NCI-H748 treated with DMSO at 0.1 percent for 48 hours (cell line): Measurements from ENCODE around the gene RSPRY1.
A peak's percentile ranks its signal among the peaks of the same experiment; 100 is the strongest.

Source experiments
- DNase-seq: peaks from one replicate; lab custom pipeline; 2025; lab: John Stamatoyannopoulos, UW

The RSPRY1 gene

DNA sequence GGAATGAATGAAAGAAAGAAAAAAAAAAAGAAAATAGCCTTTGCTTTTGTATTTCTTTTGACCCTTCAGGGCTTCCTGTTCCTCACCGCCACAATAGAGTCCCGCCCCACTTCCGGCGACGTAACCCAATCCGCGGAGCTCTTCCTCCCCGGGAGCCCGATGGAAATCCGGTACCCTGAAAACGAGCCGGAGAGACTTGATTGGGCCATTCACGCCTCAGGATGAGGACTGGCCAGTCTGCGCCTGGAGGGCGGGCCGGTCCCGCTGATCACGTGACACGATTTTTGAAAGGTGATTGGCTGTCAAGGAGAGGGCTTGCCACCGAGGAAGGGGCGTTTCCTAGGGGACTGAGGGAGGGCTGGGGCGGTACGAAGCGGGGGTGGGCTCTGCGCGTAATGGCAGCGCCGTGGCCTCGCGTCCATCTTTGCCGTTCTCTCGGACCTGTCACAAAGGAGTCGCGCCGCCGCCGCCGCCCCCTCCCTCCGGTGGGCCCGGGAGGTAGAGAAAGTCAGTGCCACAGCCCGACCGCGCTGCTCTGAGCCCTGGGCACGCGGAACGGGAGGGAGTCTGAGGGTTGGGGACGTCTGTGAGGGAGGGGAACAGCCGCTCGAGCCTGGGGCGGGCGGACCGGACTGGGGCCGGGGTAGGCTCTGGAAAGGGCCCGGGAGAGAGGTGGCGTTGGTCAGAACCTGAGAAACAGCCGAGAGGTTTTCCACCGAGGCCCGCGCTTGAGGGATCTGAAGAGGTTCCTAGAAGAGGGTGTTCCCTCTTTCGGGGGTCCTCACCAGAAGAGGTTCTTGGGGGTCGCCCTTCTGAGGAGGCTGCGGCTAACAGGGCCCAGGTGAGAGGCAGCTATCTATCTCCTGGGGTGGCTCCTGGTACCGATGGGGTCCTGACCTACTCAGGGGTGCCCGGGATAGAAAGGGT is at the start of gene RSPRY1, which contains the start of gene PSME3IP1:
RSPRY1 (plus strand) TSS at position 385 of the 927 bp plus-strand sequence. CDS start 18,330 bp downstream, outside the sequence.
PSME3IP1 (minus strand) TSS at position 95 of the 927 bp plus-strand sequence. CDS start 12,185 bp downstream, outside the sequence.
- peak; percentile 83 for DNase-seq

DNA sequence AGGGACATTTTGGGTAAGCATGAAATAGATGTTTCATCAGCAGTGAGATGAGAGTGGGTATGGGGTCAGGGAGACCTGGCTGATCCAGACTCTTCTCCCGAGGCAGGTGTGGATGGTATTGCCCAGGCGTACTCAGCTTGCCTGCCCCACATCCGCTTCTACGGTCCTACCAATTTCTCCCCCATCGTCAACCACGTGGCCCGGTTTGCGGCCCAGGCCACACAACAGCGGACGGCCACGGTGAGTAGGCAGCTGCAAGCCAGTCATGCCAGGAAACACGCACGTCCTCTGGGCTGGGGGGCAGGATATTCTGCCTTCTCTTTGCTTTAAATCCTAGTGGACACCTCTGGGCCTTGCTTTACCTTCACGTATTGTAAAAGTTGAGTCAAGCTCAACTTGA is 49.1 kb upstream of the RSPRY1 start:
- DNase-seq, result no peak

GRCh38 chr16:57137566-57138273 is 48.4 kb upstream of the RSPRY1 start:
- DNase-seq, result no peak

DNA sequence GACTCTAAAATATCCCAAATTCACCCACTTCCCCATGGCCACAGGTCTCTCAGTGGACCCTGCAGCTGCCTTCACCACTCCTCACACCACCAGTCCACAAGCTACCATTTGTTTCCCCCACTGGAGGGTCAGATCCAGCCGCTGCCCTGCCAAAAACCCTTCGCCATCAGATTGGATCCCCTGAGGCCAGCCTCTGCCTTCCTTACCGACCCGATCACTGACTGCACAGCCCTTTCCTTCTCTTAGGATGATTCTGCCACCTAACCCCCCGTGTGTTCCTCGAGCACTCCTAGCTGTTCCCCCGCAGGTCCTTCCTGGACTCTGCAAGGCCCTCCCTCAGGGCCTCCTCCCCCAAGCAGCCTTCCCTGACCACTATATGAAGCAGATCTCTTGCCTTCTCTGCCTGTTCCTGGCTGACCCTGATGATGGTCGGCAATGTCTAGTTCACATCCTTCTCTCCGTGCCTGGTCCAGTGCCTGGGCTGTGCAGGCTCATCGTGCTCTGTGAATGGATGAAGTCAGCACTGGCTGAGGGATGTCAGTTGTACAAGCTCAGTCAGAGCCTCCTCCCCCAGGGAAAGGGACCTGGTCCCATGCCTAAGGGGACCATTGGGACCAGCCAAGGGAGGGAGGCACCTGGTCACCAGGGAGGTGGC is 47.7 kb upstream of the RSPRY1 start:
- DNase-seq, result no peak

DNA sequence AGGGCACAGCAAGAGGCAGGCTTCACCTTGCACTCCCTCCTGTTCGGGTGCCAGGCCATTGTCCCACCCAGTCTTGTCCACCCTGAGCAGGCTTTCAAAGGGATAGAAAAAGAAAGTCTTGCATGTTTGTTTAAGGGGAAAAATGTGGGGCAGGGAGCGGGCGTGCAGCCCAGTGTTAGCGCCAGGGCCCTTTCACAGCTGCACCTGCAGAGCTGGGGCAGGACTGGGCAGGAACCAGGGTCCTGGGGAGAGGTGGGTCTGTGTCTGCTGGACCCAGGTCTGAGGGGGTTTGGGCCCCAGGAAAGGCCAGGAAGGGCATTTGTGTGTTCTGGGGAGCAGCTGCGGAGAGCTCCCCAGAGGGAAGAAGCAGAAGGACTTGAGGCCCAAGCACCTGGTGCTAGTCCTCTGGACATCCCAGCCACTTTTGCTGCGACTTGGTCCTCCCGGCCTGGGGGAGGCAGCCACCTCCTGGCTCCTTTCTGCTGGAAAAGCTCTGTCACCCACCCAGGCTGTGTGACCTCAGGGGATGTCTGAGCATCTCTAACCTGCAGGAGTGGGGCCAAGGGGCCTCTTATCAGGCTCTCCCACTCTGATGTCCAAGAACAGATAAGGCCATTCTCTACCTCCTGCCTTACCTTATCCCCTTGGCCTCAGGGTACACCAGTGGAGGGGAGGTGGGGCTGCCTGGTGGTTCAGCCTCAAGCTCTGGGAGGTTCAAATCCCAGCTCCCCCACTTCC is 45.0 kb upstream of the RSPRY1 start:
- DNase-seq, result no peak

GRCh38 chr16:57141822-57142631 is 44.1 kb upstream of the RSPRY1 start:
- no peak for DNase-seq

- DNase-seq, result no peak
Measured at GRCh38 chr16:57143149-57143921, 42.8 kb upstream of the RSPRY1 start.

GRCh38 chr16:57144027-57144426 is 42.1 kb upstream of the RSPRY1 start:
- DNase-seq, result no peak

DNA sequence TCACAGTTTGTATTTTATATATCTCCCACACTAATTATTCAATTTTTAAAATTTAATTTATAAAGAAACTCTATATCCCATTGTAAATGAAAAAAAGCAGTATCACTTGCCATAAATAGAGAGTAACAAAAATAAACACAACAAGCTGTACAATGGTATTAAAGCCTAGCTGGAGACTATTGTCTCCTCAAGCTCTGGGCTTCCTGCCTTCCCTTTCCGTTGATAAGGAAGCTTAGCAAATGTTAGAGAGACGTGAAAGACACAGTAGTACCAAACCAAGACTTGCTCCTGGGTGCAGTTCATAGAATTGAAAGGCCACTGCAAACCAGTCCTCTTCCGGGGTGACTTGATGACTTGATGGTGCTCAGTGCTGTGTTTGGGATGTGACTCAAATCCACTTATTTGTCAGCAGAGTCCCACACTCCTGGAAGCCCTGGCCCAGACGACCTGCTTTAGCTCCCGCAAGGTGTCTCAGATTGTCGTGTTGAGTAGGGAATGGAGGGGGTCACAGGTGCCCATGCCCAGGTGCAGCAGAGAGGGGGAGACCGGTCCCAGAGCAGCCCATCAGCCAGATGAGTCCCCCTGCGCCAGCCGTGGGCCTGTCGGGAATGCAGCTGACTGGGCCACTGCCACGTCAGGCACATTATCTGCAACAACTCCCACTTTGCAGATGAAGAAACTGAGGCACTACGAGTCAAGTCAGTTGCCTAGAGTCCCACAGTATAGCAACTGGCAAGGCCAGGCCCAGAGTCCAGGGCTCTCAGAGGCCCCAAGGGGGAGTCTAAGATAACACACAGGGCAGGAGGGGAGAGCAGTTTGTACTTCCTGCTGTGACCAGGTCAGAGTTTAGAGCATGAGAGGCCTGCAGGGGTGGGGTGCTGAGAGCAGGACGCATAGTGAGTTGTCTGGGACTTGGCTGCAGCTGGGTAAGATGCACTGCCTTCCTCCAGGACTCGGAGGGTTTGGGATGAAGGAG is 40.8 kb upstream of the RSPRY1 start:
- no peak for DNase-seq

- DNase-seq, result no peak
Measured at GRCh38 chr16:57146040-57146647, 40.0 kb upstream of the RSPRY1 start.

DNA sequence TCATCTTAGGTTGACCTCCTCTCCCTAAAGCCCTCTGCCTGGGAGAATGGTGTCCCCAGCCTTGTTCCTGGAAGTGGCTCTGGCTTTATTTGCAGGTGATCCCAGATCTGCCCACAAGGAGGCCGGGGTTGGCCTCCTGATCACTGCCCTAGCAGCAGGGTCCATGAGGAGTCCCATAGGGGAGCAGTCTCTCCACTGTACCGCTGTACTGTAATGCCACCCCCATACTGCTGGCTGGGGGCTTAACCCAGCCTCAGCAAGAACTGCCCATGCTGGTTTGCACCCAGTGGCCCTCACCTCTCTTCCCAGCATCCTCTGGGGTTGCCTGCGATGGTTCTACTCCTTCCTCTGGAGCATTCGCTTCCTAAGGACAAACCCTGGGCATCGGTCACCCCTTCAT is 39.4 kb upstream of the RSPRY1 start:
- DNase-seq, result no peak

- no peak for DNase-seq
Measured at GRCh38 chr16:57147381-57148221, 38.5 kb upstream of the RSPRY1 start.

DNA sequence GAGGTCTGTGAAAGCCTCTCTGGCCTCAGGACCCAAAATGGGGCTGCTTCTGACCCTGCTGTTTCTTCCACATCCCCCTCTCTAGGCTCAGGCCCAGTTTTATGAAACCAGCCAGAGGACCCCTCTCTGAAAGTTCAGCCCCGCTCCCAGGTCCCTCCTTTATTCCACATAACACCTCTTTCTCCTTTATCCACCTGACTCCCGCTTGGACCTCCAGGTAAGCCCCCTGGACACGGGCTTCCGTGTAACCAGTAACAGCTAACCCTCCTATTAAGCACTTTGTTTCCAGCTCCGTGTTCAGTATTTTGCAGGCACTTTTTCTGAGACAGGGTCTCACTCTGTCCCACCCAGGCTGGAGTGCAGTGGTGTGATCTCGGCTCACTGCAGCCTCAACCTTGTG is 37.6 kb upstream of the RSPRY1 start:
- no peak for DNase-seq

GRCh38 chr16:57149391-57149790 is 36.7 kb upstream of the RSPRY1 start:
- DNase-seq, result no peak

DNA sequence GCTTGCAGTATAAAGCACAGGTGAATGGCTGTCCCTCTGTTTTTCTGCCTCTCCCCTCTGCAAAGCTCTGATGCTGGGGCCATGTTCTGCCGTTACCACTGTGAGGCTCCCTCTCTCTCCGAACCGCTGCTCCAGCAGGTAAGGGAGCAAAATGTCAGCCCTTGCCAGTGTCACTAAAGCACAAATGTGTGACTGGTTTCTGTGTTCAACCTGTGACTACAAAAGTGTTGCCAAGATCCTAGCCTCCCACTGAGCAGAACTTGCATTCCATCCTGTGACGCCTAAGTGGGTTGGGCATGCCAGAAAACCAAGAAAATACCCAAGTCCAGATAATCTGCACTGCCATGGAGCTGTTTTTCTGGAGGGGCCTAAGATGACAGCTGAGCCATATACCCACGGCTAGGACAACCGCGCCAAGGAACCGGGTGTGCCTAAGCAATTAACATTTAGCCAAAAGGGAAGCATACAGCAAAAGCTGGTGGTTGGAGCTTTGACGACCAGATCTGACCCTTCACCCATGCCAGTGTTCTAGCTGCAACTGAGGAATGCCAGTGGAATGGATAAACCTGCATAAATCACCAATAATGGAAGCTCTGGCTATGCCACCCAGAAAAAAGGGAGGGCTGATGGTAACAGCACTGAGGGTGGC is 35.3 kb upstream of the RSPRY1 start:
- DNase-seq, result no peak

- no peak for DNase-seq
Measured at GRCh38 chr16:57151369-57151768, 34.8 kb upstream of the RSPRY1 start.
